OCI-LY3 (cell line): ENCODE results near the gene FSTL5.

Experiments
- H2AFZ ChIP-seq: fragments of 200-600, 300-600 bp; shearing (Covaris generic); 2 replicates; pipeline ENCODE4 v1.6.0; 2014; ENCODE audit warnings: antibody characterized with exemption, low read depth, low read length
- H3K27ac ChIP-seq: fragments of 200-600, 300-600 bp; sonication (generic); 2 replicates; pipeline ENCODE4 v1.5.1; 2014; ENCODE audit warnings: mild to moderate bottlenecking, low read length, moderate library complexity, mixed read lengths
- H3K27me3 ChIP-seq: fragments of 200-600, 300-600 bp; sonication (generic); 2 replicates; pipeline ENCODE4 v1.6.1; 2014; ENCODE audit warnings: low read depth, low read length, mixed read lengths
- H3K36me3 ChIP-seq: fragments of 200-600, 300-600 bp; sonication (generic); replicated peaks from 2 replicates; pipeline ENCODE3; 2014; ENCODE audit warnings: low read depth, low read length, mixed read lengths
- H3K4me1 ChIP-seq: fragments of 300-600, 200-600 bp; sonication (generic); 2 replicates; pipeline ENCODE4 v1.6.1; 2014; ENCODE audit warnings: low read length, mixed read lengths
- H3K4me2 ChIP-seq: fragments of 200-600, 300-600 bp; sonication (generic); 2 replicates; pipeline ENCODE4 v1.6.1; 2014; ENCODE audit warnings: low read length, mixed read lengths
- H3K4me3 ChIP-seq: fragments of 300-600, 200-600 bp; sonication (generic); 2 replicates; pipeline ENCODE4 v1.5.1; 2014; ENCODE audit warnings: antibody characterized with exemption, mild to moderate bottlenecking, low read length, moderate library complexity
- H3K79me2 ChIP-seq: fragments of 300-600, 200-600 bp; shearing (Covaris generic); 2 replicates; pipeline ENCODE4 v1.6.1; 2014; ENCODE audit warnings: mild to moderate bottlenecking, low read length, mixed read lengths
- H3K9ac ChIP-seq: fragments of 300-600, 200-600 bp; shearing (Covaris generic); 2 replicates; pipeline ENCODE4 v1.6.0; 2014; ENCODE audit warnings: mild to moderate bottlenecking, low read length, moderate library complexity
- H3K9me3 ChIP-seq: fragments of 200-600, 300-600 bp; shearing (Covaris generic); 2 replicates; pipeline ENCODE4 v1.6.1; 2014; ENCODE audit warnings: low read length, mixed read lengths; ENCODE audit not compliant: insufficient read depth
- H4K20me1 ChIP-seq: fragments of 200-600, 300-600 bp; sonication (generic); 2 replicates; pipeline ENCODE4 v1.6.1; 2016; ENCODE audit warnings: low read length, mixed read lengths; ENCODE audit not compliant: insufficient read depth
- CTCF ChIP-seq: fragments of 200-600, 300-600 bp; sonication (generic); IDR thresholded peaks from 2 replicates; pipeline ENCODE4 v1.5.1; 2014; ENCODE audit warnings: antibody characterized with exemption, low read length, low read depth
- EZH2phosphoT487 ChIP-seq: fragments of 200-600 bp; shearing (Covaris generic); IDR thresholded peaks from 2 replicates; pipeline ENCODE4 v1.6.1; 2018; ENCODE audit warnings: antibody characterized with exemption, mixed run types, low read depth

Gene FSTL5

GRCh38 chr4:162170509-162170908 is 6.7 kb upstream of the FSTL5 start:
- H3K4me1 ChIP-seq: no peaks in the 10 kb centered on the region
- no peaks in the 10 kb centered on the region for H4K20me1 ChIP-seq
- no peaks in the 10 kb centered on the region for H3K9me3 ChIP-seq
- no peak overlapping the region for H3K4me2 ChIP-seq
- H3K27ac ChIP-seq: no peak overlapping the region
- H3K79me2 ChIP-seq: no peaks in the 10 kb centered on the region
- H3K4me3 ChIP-seq: no peak overlapping the region
- no peaks in the 10 kb centered on the region for H3K27me3 ChIP-seq
- peak overlapping the region; percentile 2; the same call in 1 of the 2 replicates for H2AFZ ChIP-seq
- TF ChIP-seq EZH2phosphoT487: no peak
- no peaks in the 10 kb centered on the region for H3K36me3 ChIP-seq
- H3K9ac ChIP-seq: no peak overlapping the region

- Histone ChIP-seq H3K79me2 (no peaks in the 10 kb centered on the region), H3K27me3 (no peaks in the 10 kb centered on the region), H3K4me2 (no peak overlapping the region), H3K27ac (no peak overlapping the region), H4K20me1 (no peaks in the 10 kb centered on the region), H3K9ac (no peak overlapping the region), H3K9me3 (no peaks in the 10 kb centered on the region), H3K4me3 (no peak overlapping the region), H2AFZ (no peak overlapping the region), H3K36me3 (no peaks in the 10 kb centered on the region), H3K4me1 (no peaks in the 10 kb centered on the region)
- TF ChIP-seq EZH2phosphoT487: no peak
- no peak for TF ChIP-seq CTCF
Observed at GRCh38 chr4:162164906-162165510, 1.2 kb upstream of the FSTL5 start.

GRCh38 chr4:162162672-162163071 is 1.1 kb downstream of the FSTL5 start:
- Histone ChIP-seq H3K9ac (no peak overlapping the region), H2AFZ (no peak overlapping the region), H3K9me3 (no peaks in the 10 kb centered on the region), H4K20me1 (no peaks in the 10 kb centered on the region), H3K27me3 (no peaks in the 10 kb centered on the region), H3K4me1 (no peaks in the 10 kb centered on the region), H3K27ac (no peak overlapping the region), H3K4me2 (no peak overlapping the region), H3K36me3 (no peaks in the 10 kb centered on the region), H3K79me2 (no peaks in the 10 kb centered on the region), H3K4me3 (no peak overlapping the region)
- TF ChIP-seq EZH2phosphoT487 (no peak), CTCF (no peak)

- no peaks in the 10 kb centered on the region for H3K9me3 ChIP-seq
- H3K4me3 ChIP-seq: no peak overlapping the region
- no peak overlapping the region for H3K4me2 ChIP-seq
- no peaks in the 10 kb centered on the region for H3K4me1 ChIP-seq
- H3K9ac ChIP-seq: no peak overlapping the region
- TF ChIP-seq CTCF: no peak
- no peak for TF ChIP-seq EZH2phosphoT487
- no peak overlapping the region for H3K27ac ChIP-seq
- H3K79me2 ChIP-seq: no peaks in the 10 kb centered on the region
- H3K36me3 ChIP-seq: no peaks in the 10 kb centered on the region
- H2AFZ ChIP-seq: no peak overlapping the region
- no peaks in the 10 kb centered on the region for H3K27me3 ChIP-seq
- no peaks in the 10 kb centered on the region for H4K20me1 ChIP-seq
Observed at GRCh38 chr4:162157241-162157640, 6.6 kb downstream of the FSTL5 start.
